Panc1 (cell line): ENCODE results near the gene UNC119B. TPM values are rescaled to one million over a fixed set of nuclear protein-coding genes. Genes with fewer than 3 reads are reported as not detected.

Source experiments
- ATAC-seq: fragments of 200-7000 bp; cut with Tn5 transposase; 2 replicates; pipeline ENCODE4 v1.9.1; 2020; ENCODE audit warnings: mild to moderate bottlenecking, moderate library complexity
- BruUV-seq: library from RNA; stranded (reverse); fragments of 400-500 nt; replicated peaks from 2 replicates; lab custom pipeline; 2021; lab: Mats Ljungman, UMichigan
- CTCF ChIA-PET: fragments of 300-600 bp; sonication (Branson Sonifier 250); formaldehyde crosslinking; loops from one replicate; lab custom pipeline; 2022; ENCODE audit warnings: antibody characterized with exemption; lab: Charles Lee
- POLR2A ChIA-PET: fragments of 300-600 bp; sonication (Branson Sonifier 250); formaldehyde crosslinking; loops from one replicate; lab custom pipeline; 2022; ENCODE audit warnings: antibody characterized with exemption; lab: Charles Lee
- DNase-seq: peaks from one replicate; pipeline ENCODE4 v3.0.0-alpha.2; 2010; ENCODE audit warnings: low read depth, low spot score
- H3K27ac ChIP-seq: 2 replicates; pipeline ENCODE4 v1.5.1; 2011; ENCODE audit warnings: mild to moderate bottlenecking, low read length, inconsistent platforms
- H3K27me3 ChIP-seq: fragments of 200-500 bp; sonication (Bioruptor generic); 2 replicates; pipeline ENCODE4 v1.6.0; 2014; ENCODE audit warnings: low read length, inconsistent platforms; ENCODE audit not compliant: control insufficient read depth, insufficient read depth
- H3K36me3 ChIP-seq: fragments of 200-500 bp; sonication (Bioruptor generic); 2 replicates; pipeline ENCODE4 v1.5.1; 2014; ENCODE audit warnings: inconsistent platforms, mild to moderate bottlenecking, low read length, moderate library complexity; ENCODE audit not compliant: control insufficient read depth, insufficient read depth
- H3K4me1 ChIP-seq: 2 replicates; pipeline ENCODE4 v1.5.1; 2011; ENCODE audit warnings: inconsistent platforms, mild to moderate bottlenecking, low read length, moderate library complexity; ENCODE audit not compliant: control insufficient read depth, insufficient read depth
- H3K4me3 ChIP-seq, 2 experiments: 2 replicates each; pipeline ENCODE4 v1.5.1; 2011 to 2012; ENCODE audit warnings: low read depth in 2 of 2, low read length in 2 of 2, mild to moderate bottlenecking in 2 of 2, inconsistent platforms in 1 of 2, moderate library complexity in 1 of 2
- H3K9me3 ChIP-seq: fragments of 200-500 bp; sonication (Bioruptor generic); 2 replicates; pipeline ENCODE4 v1.5.1; 2014; ENCODE audit warnings: low read depth, mild to moderate bottlenecking, inconsistent platforms, low read length, moderate library complexity; ENCODE audit not compliant: control insufficient read depth, insufficient read depth
- POLR2AphosphoS5 ChIP-seq: IDR thresholded peaks from 2 replicates; pipeline ENCODE4 v1.6.1; 2012; ENCODE audit warnings: mild to moderate bottlenecking, low read depth, low read length, moderate library complexity
- REST ChIP-seq, 2 experiments: IDR thresholded peaks; 2 replicates each; pipeline ENCODE4 v1.6.1; 2011 to 2012; ENCODE audit warnings: low read depth in 2 of 2, control low read depth in 1 of 2, low read length in 1 of 2, mild to moderate bottlenecking in 1 of 2, moderate library complexity in 1 of 2; ENCODE audit not compliant: insufficient read depth in 1 of 2
- SIN3A ChIP-seq: IDR thresholded peaks from 2 replicates; pipeline ENCODE4 v1.6.1; 2012; ENCODE audit warnings: low read depth, mild to moderate bottlenecking, low read length, moderate library complexity, borderline replicate concordance; ENCODE audit not compliant: insufficient read depth
- TCF7L2 ChIP-seq: IDR thresholded peaks from 2 replicates; pipeline ENCODE4 v1.6.1; 2011; ENCODE audit warnings: mild to moderate bottlenecking, low read depth, low read length, inconsistent platforms
- in situ Hi-C: cut with HindIII; loops from 2 replicates; pipeline ENCODE4 v1.10.0; 2016; ENCODE audit warnings: low sequenced_read_pairs, low pct_unique_long_range_greater_than_20kb
- intact Hi-C: fragments of 100-400 bp; cut with micrococcal nuclease; formaldehyde crosslinking; loops from one replicate; pipeline ENCODE4 v1.10.0; 2022; ENCODE audit not compliant: unreplicated experiment
- total RNA-seq: library from RNA; stranded (reverse); gene quantifications from one replicate; pipeline ENCODE4 v1.2.1, GENCODE V29; 2021; ENCODE audit not compliant: unreplicated experiment
- TF ChIP-seq, protein P1 (sequence below): fragments of 450-650 bp; IDR thresholded peaks from 2 replicates; pipeline ENCODE4 v1.5.1; 2017; ENCODE audit warnings: mild to moderate bottlenecking

The UNC119B gene
- total RNA-seq, 1 experiment from 2014 or later: 26.0 TPM

- H3K27ac ChIP-seq: no peak overlapping the region
- H3K9me3 ChIP-seq: no peaks in the 10 kb centered on the region
- DNase-seq (no peak), ATAC-seq (no peak)
- intact Hi-C loops (no loop called here), in situ Hi-C loops (no loop called here)
- no peaks in the 10 kb centered on the region for H3K36me3 ChIP-seq
- ChIA-PET CTCF (no interaction called here), POLR2A (no interaction called here)
- no peak overlapping the region for H3K4me3 ChIP-seq
- H3K27me3 ChIP-seq: no peaks in the 10 kb centered on the region
- no TSS peak for BruUV-seq
- TF ChIP-seq TCF7L2 (no peak), SIN3A (no peak), REST (IDR thresholded peaks at IDR 0.05; ENCODE audit: insufficient read depth in 1 of 2, low read depth in 2 of 2, low read length in 1 of 2) (no peak), POLR2AphosphoS5 (no peak)
- TF ChIP-seq, protein P1, sequence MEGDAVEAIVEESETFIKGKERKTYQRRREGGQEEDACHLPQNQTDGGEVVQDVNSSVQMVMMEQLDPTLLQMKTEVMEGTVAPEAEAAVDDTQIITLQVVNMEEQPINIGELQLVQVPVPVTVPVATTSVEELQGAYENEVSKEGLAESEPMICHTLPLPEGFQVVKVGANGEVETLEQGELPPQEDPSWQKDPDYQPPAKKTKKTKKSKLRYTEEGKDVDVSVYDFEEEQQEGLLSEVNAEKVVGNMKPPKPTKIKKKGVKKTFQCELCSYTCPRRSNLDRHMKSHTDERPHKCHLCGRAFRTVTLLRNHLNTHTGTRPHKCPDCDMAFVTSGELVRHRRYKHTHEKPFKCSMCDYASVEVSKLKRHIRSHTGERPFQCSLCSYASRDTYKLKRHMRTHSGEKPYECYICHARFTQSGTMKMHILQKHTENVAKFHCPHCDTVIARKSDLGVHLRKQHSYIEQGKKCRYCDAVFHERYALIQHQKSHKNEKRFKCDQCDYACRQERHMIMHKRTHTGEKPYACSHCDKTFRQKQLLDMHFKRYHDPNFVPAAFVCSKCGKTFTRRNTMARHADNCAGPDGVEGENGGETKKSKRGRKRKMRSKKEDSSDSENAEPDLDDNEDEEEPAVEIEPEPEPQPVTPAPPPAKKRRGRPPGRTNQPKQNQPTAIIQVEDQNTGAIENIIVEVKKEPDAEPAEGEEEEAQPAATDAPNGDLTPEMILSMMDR: no peak
- no peaks in the 10 kb centered on the region for H3K4me1 ChIP-seq
These were observed 39.0 kb downstream of the UNC119B start for GRCh38 chr12:120749256-120749655.

DNA sequence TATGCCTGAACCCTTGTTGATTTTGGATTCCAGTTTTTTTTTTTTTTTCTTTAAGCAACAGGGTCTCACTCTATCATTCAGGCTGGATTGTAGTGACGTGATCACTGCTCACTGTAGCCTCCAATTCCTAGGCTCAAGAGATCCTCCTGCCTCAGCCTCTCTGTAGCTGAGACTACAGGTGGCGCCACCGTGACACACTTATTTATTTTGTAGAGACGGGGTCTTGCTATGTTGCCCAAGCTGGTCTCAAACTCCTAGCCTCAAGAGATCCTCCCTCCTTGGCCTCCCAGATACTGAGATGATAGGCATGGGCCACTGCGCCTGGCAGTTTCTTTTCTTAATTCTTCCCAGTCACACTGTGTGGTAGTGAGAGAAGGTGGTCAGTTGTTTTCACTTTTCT, 40.5 kb downstream of the UNC119B start:
- Histone ChIP-seq H3K4me3 (no peak overlapping the region), H3K9me3 (no peaks in the 10 kb centered on the region), H3K27me3 (no peaks in the 10 kb centered on the region), H3K36me3 (no peaks in the 10 kb centered on the region), H3K4me1 (no peaks in the 10 kb centered on the region), H3K27ac (no peak overlapping the region)
- DNase-seq: no peak
- intact Hi-C loops: loop anchor here (10.0 kb wide), 1 partner anchor 224 kb away; the partner anchor contains the start of gene HNF1A
- ATAC-seq: 0 out of 2 replicates have a peak, but pooled peaks have one; percentile 21
- no TSS peak for BruUV-seq
- ChIA-PET CTCF (interaction anchor here (0.6 to 2.0 kb wide), 2 partner anchors 221 to 728 kb away, joined by 6 to 7 read pairs; no protein-coding TSS in a partner anchor), POLR2A (interaction anchor here (0.7 kb wide), 1 partner anchor 440 kb away, joined by 10 read pairs; no protein-coding TSS in a partner anchor)
- in situ Hi-C loops: no loop called here
- no peak for TF ChIP-seq POLR2AphosphoS5
- TF ChIP-seq SIN3A: no peak
- TF ChIP-seq, protein P1: no peak; the same call in 1 of the 2 replicates
- no peak for TF ChIP-seq REST (IDR thresholded peaks at IDR 0.05; ENCODE audit: insufficient read depth in 1 of 2, low read depth in 2 of 2, low read length in 1 of 2)
- no peak for TF ChIP-seq TCF7L2
